ENCODE data around the gene PRPF39. TPM values are rescaled to one million over a fixed set of nuclear protein-coding genes. Genes with fewer than 3 reads are reported as not detected.

Gene PRPF39, protein sequence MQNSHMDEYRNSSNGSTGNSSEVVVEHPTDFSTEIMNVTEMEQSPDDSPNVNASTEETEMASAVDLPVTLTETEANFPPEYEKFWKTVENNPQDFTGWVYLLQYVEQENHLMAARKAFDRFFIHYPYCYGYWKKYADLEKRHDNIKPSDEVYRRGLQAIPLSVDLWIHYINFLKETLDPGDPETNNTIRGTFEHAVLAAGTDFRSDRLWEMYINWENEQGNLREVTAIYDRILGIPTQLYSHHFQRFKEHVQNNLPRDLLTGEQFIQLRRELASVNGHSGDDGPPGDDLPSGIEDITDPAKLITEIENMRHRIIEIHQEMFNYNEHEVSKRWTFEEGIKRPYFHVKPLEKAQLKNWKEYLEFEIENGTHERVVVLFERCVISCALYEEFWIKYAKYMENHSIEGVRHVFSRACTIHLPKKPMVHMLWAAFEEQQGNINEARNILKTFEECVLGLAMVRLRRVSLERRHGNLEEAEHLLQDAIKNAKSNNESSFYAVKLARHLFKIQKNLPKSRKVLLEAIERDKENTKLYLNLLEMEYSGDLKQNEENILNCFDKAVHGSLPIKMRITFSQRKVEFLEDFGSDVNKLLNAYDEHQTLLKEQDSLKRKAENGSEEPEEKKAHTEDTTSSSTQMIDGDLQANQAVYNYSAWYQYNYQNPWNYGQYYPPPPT
- polyA plus RNA-seq = 10 to 100 TPM; 11.8 to 32.4 TPM

DNA sequence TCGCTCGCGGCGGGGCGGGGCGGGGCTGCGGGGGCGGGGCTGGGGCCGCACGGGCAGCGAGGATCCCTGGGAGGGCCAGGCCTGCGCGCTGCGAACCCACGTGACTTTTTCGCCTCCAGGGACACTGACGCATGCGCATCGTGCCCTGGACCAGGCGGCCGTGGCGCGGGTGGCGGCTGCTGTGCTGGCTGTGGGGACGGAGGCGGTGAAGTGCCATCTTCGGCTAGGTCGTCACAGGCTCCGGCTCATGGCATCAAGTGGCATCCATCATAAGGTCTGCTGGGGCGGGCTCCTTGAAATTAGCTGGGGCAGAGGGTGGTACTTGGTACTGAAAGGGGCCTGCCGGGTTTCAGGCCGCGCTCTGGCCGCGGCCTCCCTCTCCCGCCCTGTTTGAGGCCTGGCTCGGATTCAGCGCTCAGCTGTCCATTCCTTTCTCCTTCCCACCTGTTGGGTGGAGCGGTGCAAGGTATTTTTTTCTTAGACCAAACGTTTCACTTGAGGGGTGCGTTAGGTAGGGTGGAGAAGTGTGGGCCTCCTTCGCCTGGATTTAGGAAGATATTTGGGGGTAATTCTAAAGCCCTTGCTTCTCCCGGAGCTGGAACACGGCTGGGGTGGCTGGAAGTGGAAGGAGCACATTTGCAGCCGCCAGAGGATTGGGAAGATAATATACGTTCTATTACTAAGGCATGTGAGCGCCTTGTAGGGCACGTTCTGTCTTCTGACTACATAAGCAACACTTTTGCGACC, at the start of gene PRPF39:
Gene PRPF39 (plus strand): TSS at position 141 of the 747 bp plus-strand sequence. CDS start 11,124 bp downstream, outside the sequence.
- 0 to 1% methylated on average over 46 to 49 of the region's 49 CpGs for WGBS, 2 donors
- Histone ChIP-seq H3K9me3 (ENCODE audit: control insufficient read depth in 2 of 2, insufficient read depth in 1 of 2, low read depth in 1 of 2, low read length in 1 of 2) (no peaks in the 10 kb centered on the region), H3K27ac (ENCODE audit: low read depth in 2 of 2, low read length in 1 of 2) (peak within 1 kb of the TSS; percentile 89 to 94), H3K27me3 (ENCODE audit: control insufficient read depth in 1 of 2, insufficient read depth in 2 of 2, low read length in 2 of 2) (no peaks in the 10 kb centered on the region), H3K36me3 (ENCODE audit: control insufficient read depth in 2 of 2, insufficient read depth in 2 of 2, low read length in 1 of 2) (no peaks in the 10 kb centered on the region), H3K4me3 (ENCODE audit: low read depth in 1 of 2, low read length in 2 of 2) (peak within 1 kb of the TSS; percentile 73 to 96), H3K4me1 (ENCODE audit: control insufficient read depth in 2 of 2, insufficient read depth in 2 of 2, low read length in 1 of 2) (no peaks in the 10 kb centered on the region)

DNA sequence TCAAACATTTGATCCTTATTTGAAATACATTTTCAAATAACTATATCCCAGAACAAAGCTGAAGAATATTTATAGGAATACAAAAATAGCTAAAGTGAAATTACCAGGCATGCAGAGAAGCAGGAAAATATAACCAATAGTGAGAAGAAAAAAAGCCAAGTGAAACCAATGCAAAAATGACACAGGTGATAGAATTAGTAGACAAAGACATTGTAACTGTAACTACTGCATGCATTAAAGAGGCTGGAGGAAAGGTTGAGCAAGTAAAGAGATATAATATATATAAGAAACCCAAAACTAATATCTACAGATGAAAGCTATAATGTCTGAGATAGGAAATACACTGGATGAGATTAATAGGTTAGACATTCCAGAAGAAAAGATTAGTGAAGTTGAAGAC, 49.2 kb upstream of the PRPF39 start:
- Histone ChIP-seq H3K9me3 (ENCODE audit: control insufficient read depth in 2 of 2, insufficient read depth in 1 of 2, low read depth in 1 of 2, low read length in 1 of 2) (no peaks in the 10 kb centered on the region), H3K36me3 (ENCODE audit: control insufficient read depth in 2 of 2, insufficient read depth in 2 of 2, low read length in 1 of 2) (peaks cover 4 to 14% of the 10 kb centered on the region in 2 donors), H3K4me3 (ENCODE audit: low read depth in 1 of 2, low read length in 2 of 2) (no peak overlapping the region), H3K27ac (ENCODE audit: low read depth in 2 of 2, low read length in 1 of 2) (no peak overlapping the region), H3K27me3 (ENCODE audit: control insufficient read depth in 1 of 2, insufficient read depth in 2 of 2, low read length in 2 of 2) (no peaks in the 10 kb centered on the region), H3K4me1 (ENCODE audit: control insufficient read depth in 2 of 2, insufficient read depth in 2 of 2, low read length in 1 of 2) (no peaks in the 10 kb centered on the region)

DNA sequence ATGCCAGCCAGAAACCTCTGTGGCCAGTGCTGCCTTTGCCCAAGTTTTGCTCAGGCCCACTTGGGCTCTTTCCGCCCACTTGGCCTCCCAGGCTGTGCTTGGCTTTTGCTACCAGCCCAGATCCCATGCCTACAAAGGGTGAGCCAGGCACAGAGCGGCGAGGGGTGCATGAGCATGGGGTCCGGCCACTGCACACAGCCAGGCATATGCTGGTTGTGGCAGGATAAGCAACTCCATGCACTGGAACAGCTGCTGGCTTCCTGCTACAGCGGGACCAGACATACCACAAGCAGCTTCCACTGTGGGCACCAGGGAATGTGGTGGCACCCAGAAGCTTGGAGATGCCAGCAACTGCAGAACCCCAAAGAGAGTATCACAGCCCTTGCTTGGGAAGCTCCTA, 45.7 kb upstream of the PRPF39 start:
- Histone ChIP-seq H3K4me1 (ENCODE audit: control insufficient read depth in 2 of 2, insufficient read depth in 2 of 2, low read length in 1 of 2) (no peaks in the 10 kb centered on the region), H3K4me3 (ENCODE audit: low read depth in 1 of 2, low read length in 2 of 2) (no peak overlapping the region), H3K27ac (ENCODE audit: low read depth in 2 of 2, low read length in 1 of 2) (no peak overlapping the region), H3K36me3 (ENCODE audit: control insufficient read depth in 2 of 2, insufficient read depth in 2 of 2, low read length in 1 of 2) (peaks cover 4 to 14% of the 10 kb centered on the region in 2 donors), H3K27me3 (ENCODE audit: control insufficient read depth in 1 of 2, insufficient read depth in 2 of 2, low read length in 2 of 2) (no peaks in the 10 kb centered on the region), H3K9me3 (ENCODE audit: control insufficient read depth in 2 of 2, insufficient read depth in 1 of 2, low read depth in 1 of 2, low read length in 1 of 2) (no peaks in the 10 kb centered on the region)
- WGBS, 2 donors = 89 to 99% methylated on average over 5 of the region's 5 CpGs

DNA sequence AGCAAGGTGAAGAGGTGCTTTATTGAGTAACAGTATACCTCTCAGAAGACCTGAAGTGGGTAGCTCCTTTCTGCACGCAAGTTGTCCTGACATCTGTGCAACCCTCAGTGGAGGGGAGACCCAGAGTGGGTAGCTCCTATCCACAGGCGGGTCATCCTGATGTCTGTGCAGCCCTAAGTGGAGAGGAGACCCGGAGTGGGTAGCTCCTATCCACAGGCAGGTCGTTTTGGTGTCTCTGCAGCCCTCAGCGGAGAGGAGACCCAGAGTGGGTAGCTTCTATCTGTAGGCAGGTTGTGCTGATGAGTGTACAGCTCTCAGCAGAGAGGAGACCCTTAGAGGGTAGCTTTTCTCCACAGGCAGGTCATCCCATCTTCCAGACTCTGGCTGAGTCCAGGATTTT, 45.1 kb upstream of the PRPF39 start:
- Histone ChIP-seq H3K4me3 (ENCODE audit: low read depth in 1 of 2, low read length in 2 of 2) (no peak overlapping the region), H3K27me3 (ENCODE audit: control insufficient read depth in 1 of 2, insufficient read depth in 2 of 2, low read length in 2 of 2) (no peaks in the 10 kb centered on the region), H3K4me1 (ENCODE audit: control insufficient read depth in 2 of 2, insufficient read depth in 2 of 2, low read length in 1 of 2) (no peaks in the 10 kb centered on the region), H3K27ac (ENCODE audit: low read depth in 2 of 2, low read length in 1 of 2) (no peak overlapping the region), H3K9me3 (ENCODE audit: control insufficient read depth in 2 of 2, insufficient read depth in 1 of 2, low read depth in 1 of 2, low read length in 1 of 2) (no peaks in the 10 kb centered on the region), H3K36me3 (ENCODE audit: control insufficient read depth in 2 of 2, insufficient read depth in 2 of 2, low read length in 1 of 2) (peaks cover 4 to 14% of the 10 kb centered on the region in 2 donors)
- WGBS, 2 donors = 97 to 98% methylated on average over 5 of the region's 5 CpGs

DNA sequence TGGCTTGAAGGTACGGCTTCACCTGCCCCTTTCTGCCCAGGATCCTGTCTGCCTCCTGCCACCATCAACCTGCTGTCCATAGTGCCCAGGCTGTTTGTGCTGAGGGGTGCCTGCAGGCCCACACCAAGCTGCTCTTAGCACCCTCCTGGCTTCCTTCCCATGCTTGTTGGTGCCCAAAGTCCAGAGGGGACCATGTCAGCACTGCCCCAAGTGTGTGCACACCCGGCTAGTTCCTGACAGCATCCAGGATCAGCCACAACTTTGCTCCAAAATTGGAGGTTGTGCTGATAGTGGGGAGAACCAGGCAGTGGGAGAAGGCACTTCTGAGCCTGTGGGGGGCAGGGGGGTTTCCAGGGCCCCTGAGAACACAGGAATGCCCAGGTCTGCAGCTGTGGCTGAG, 44.5 kb upstream of the PRPF39 start:
- Histone ChIP-seq H3K27me3 (ENCODE audit: control insufficient read depth in 1 of 2, insufficient read depth in 2 of 2, low read length in 2 of 2) (no peaks in the 10 kb centered on the region), H3K9me3 (ENCODE audit: control insufficient read depth in 2 of 2, insufficient read depth in 1 of 2, low read depth in 1 of 2, low read length in 1 of 2) (no peaks in the 10 kb centered on the region), H3K4me3 (ENCODE audit: low read depth in 1 of 2, low read length in 2 of 2) (no peak overlapping the region), H3K27ac (ENCODE audit: low read depth in 2 of 2, low read length in 1 of 2) (no peak overlapping the region), H3K36me3 (ENCODE audit: control insufficient read depth in 2 of 2, insufficient read depth in 2 of 2, low read length in 1 of 2) (peaks cover 4 to 14% of the 10 kb centered on the region in 2 donors), H3K4me1 (ENCODE audit: control insufficient read depth in 2 of 2, insufficient read depth in 2 of 2, low read length in 1 of 2) (no peaks in the 10 kb centered on the region)
- 91 to 94% methylated on average over 2 of the region's 2 CpGs for WGBS, 2 donors

DNA sequence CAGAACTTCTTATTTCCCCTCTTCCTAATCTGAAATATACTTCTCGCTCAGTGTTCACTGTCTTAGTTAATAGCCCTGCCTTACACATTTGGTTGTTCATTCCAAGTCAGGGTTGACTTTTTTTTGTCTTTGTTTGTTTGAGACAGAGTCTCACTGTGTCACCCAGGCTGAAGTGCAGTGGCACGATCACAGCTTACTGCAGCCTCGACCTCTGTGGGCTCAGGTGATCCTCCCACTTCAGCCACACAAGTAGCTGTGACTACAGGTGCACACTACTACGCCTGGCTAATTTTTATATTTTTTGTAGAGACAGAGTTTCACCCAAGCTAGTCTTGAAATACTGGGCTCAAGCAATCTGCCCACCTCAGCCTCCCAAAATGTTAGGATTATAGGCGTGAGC, 42.3 kb upstream of the PRPF39 start:
- 96 to 97% methylated on average over 5 of the region's 5 CpGs for WGBS, 2 donors
- peaks cover 4 to 14% of the 10 kb centered on the region in 2 donors for H3K36me3 ChIP-seq (ENCODE audit: control insufficient read depth in 2 of 2, insufficient read depth in 2 of 2, low read length in 1 of 2)
- H3K9me3 ChIP-seq (ENCODE audit: control insufficient read depth in 2 of 2, insufficient read depth in 1 of 2, low read depth in 1 of 2, low read length in 1 of 2) = no peaks in the 10 kb centered on the region
- H3K27ac ChIP-seq (ENCODE audit: low read depth in 2 of 2, low read length in 1 of 2) = no peak overlapping the region
- no peaks in the 10 kb centered on the region for H3K4me1 ChIP-seq (ENCODE audit: control insufficient read depth in 2 of 2, insufficient read depth in 2 of 2, low read length in 1 of 2)
- no peak overlapping the region for H3K4me3 ChIP-seq (ENCODE audit: low read depth in 1 of 2, low read length in 2 of 2)
- no peaks in the 10 kb centered on the region for H3K27me3 ChIP-seq (ENCODE audit: control insufficient read depth in 1 of 2, insufficient read depth in 2 of 2, low read length in 2 of 2)

DNA sequence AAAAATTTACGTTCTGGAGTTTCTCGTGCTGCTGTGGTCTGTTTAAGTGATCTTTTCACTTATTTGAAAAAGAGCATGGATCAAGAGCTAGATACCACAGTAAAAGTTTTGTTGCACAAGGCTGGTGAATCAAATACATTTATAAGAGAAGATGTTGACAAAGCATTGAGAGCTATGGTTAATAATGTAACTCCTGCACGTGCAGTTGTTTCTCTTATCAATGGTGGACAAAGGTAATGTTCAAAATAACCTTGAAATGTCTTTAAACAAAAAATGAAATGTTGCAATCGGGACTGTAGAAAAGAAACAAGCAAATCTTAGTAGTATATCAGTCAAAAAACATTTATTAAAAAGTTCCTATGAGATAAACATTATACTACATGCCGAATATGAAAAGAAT, 39.3 kb upstream of the PRPF39 start:
- Histone ChIP-seq H3K4me3 (ENCODE audit: low read depth in 1 of 2, low read length in 2 of 2) (no peak overlapping the region), H3K4me1 (ENCODE audit: control insufficient read depth in 2 of 2, insufficient read depth in 2 of 2, low read length in 1 of 2) (no peaks in the 10 kb centered on the region), H3K9me3 (ENCODE audit: control insufficient read depth in 2 of 2, insufficient read depth in 1 of 2, low read depth in 1 of 2, low read length in 1 of 2) (no peaks in the 10 kb centered on the region), H3K27me3 (ENCODE audit: control insufficient read depth in 1 of 2, insufficient read depth in 2 of 2, low read length in 2 of 2) (no peaks in the 10 kb centered on the region), H3K36me3 (ENCODE audit: control insufficient read depth in 2 of 2, insufficient read depth in 2 of 2, low read length in 1 of 2) (no peaks in the 10 kb centered on the region), H3K27ac (ENCODE audit: low read depth in 2 of 2, low read length in 1 of 2) (no peak overlapping the region)
- WGBS, 2 donors = 85 to 95% methylated on average over 5 of the region's 5 CpGs

DNA sequence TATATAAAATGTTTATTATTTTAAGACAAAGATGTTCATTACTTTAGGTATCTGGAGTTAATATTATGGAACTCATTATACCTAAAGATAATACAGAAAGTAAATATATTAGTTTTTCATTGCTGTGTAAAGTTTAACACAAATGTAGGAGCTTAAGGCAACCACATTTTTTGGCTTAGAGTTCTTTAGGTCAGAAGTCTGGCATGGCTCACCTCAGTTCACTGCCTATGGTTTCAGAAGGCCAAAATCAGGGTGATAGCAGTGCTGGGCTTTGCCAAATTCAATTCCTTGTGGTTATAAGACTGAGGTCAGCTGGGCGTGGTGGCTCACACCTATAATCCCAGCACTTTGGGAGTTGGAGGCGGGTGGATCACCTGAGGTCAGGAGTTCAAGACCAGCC, 35.5 kb upstream of the PRPF39 start:
- H3K36me3 ChIP-seq (ENCODE audit: control insufficient read depth in 2 of 2, insufficient read depth in 2 of 2, low read length in 1 of 2) = no peaks in the 10 kb centered on the region
- H3K27me3 ChIP-seq (ENCODE audit: control insufficient read depth in 1 of 2, insufficient read depth in 2 of 2, low read length in 2 of 2) = no peaks in the 10 kb centered on the region
- no peaks in the 10 kb centered on the region for H3K9me3 ChIP-seq (ENCODE audit: control insufficient read depth in 2 of 2, insufficient read depth in 1 of 2, low read depth in 1 of 2, low read length in 1 of 2)
- H3K27ac ChIP-seq (ENCODE audit: low read depth in 2 of 2, low read length in 1 of 2) = no peak overlapping the region
- WGBS, 2 donors = 85 to 93% methylated on average over 2 of the region's 2 CpGs
- H3K4me3 ChIP-seq (ENCODE audit: low read depth in 1 of 2, low read length in 2 of 2) = no peak overlapping the region
- H3K4me1 ChIP-seq (ENCODE audit: control insufficient read depth in 2 of 2, insufficient read depth in 2 of 2, low read length in 1 of 2) = no peaks in the 10 kb centered on the region

DNA sequence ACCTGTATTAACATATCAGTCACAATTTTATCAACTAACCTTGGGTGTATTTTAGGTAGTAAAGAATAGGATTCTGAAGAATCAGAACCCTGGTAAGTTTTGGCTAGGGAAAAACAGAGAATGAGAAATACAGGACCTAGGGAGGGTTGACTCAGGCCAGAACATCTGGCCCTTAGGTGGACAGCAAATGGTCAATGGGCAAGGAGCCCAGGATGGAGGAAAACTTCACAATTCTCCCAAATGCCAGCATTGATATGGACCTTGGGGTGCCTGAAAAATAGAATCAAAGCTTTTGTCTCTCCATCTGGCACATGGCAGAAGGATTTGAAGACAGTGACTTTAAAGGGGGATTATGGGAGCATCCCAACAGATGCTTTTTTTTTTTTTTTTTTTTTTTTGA, 32.7 kb upstream of the PRPF39 start:
- Histone ChIP-seq H3K4me3 (ENCODE audit: low read depth in 1 of 2, low read length in 2 of 2) (no peak overlapping the region), H3K36me3 (ENCODE audit: control insufficient read depth in 2 of 2, insufficient read depth in 2 of 2, low read length in 1 of 2) (no peaks in the 10 kb centered on the region), H3K27me3 (ENCODE audit: control insufficient read depth in 1 of 2, insufficient read depth in 2 of 2, low read length in 2 of 2) (no peaks in the 10 kb centered on the region), H3K27ac (ENCODE audit: low read depth in 2 of 2, low read length in 1 of 2) (no peak overlapping the region), H3K4me1 (ENCODE audit: control insufficient read depth in 2 of 2, insufficient read depth in 2 of 2, low read length in 1 of 2) (no peaks in the 10 kb centered on the region), H3K9me3 (ENCODE audit: control insufficient read depth in 2 of 2, insufficient read depth in 1 of 2, low read depth in 1 of 2, low read length in 1 of 2) (no peaks in the 10 kb centered on the region)
